NT2/D1 (cell line): ENCODE data around the gene DNAJC1.

Experiments
- SUZ12 ChIP-seq: IDR thresholded peaks from 2 replicates; pipeline ENCODE4 v1.6.1; 2011; ENCODE audit not compliant: insufficient read length, insufficient read depth; ENCODE audit errors: extremely low read depth
- YY1 ChIP-seq: IDR thresholded peaks from 2 replicates; pipeline ENCODE4 v1.6.1; 2011; ENCODE audit not compliant: insufficient read length, insufficient read depth
- ZNF274 ChIP-seq: IDR thresholded peaks from 2 replicates; pipeline ENCODE4 v1.6.1; 2011; ENCODE audit warnings: mild to moderate bottlenecking, low read depth, low read length

DNA sequence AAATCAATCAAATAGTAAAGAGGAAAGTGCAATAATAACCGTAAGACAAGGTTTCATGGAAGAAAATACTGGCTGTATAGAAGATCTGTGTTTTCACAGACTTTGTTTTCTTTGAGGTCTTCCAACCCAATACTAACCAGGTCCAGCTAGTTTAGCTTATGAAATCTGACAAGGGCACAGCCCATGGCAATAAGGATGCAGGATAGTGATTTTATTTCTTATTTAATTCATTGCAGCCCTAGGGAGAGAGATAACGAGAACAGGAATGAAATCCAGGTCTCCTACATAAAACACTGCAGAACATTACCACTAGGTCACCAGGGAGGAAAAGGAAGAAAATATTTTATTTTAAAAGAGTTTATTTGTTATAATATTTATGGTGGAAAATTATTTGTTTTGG lies 145.1 kb downstream of the DNAJC1 start:
- TF ChIP-seq ZNF274, result no peak
- TF ChIP-seq YY1, result no peak
- TF ChIP-seq SUZ12, result no peak
